Peyer's patch (tissue), 4 donors: ENCODE measurements around the gene PHYHIPL. TPM values are rescaled to one million over a fixed set of nuclear protein-coding genes. Genes with fewer than 3 reads are reported as not detected.

Experiments
- DNase-seq, 3 donors: peaks; one replicate each; pipeline ENCODE4 v3.0.0-alpha.2; 2017 to 2019
- H3K27ac ChIP-seq, 4 donors: fragments of 200-600 bp; sonication (generic); one replicate each; pipeline ENCODE4 v1.5.1; 2016 to 2019
- H3K27me3 ChIP-seq, 2 donors: fragments of 200-600 bp; sonication (generic); one replicate each; pipeline ENCODE4 v1.5.1; 2019
- H3K36me3 ChIP-seq, 3 donors: fragments of 200-600 bp; sonication (generic); one replicate each; pipeline ENCODE4 v1.5.1; 2016 to 2019
- H3K4me1 ChIP-seq, 4 donors: fragments of 200-600 bp; sonication (generic); one replicate each; pipeline ENCODE4 v1.5.1; 2016 to 2019
- H3K4me3 ChIP-seq, 4 donors: fragments of 200-600 bp; sonication (generic); 1 replicate in 3 of 4; 2 replicates in 1 of 4; pipeline ENCODE4 v1.5.1; 2016 to 2019; ENCODE audit warnings: mild to moderate bottlenecking in 1 of 4
- H3K9me3 ChIP-seq, 4 donors: fragments of 200-600 bp; sonication (generic); one replicate each; pipeline ENCODE4 v1.5.1; 2016 to 2019; ENCODE audit warnings: mild to moderate bottlenecking in 1 of 4
- POLR2A ChIP-seq, 2 donors: fragments of 450-650 bp; IDR thresholded peaks; one replicate each; pipeline ENCODE4 v1.5.1; 2017; ENCODE audit warnings: antibody characterized with exemption in 2 of 2, mild to moderate bottlenecking in 2 of 2, moderate library complexity in 2 of 2
- total RNA-seq, 4 donors: library from RNA; depleted of rRNA; stranded (reverse); fragments of >200 nt; gene quantifications; one replicate each; pipeline ENCODE4 v1.1.0, GENCODE V29; 2016
- TF ChIP-seq, protein P1 (sequence below), 6 experiments: fragments of 450-650 bp in 4 of 6; fragments of 200-600 bp in 2 of 6; sonication (generic) in 1 of 6; IDR thresholded peaks; one replicate each; pipeline ENCODE4 v1.5.1; 2017 to 2019; ENCODE audit warnings: antibody characterized with exemption in 6 of 6, mild to moderate bottlenecking in 3 of 6, moderate library complexity in 1 of 6

PHYHIPL gene
- total RNA-seq, 4 donors from 2014 or later, result 2.5 to 12.3 (median 10.8) TPM

GRCh38 chr10:59175538-59176240 lies 754 bp upstream of the PHYHIPL start:
- no peaks in the 10 kb centered on the region for H3K36me3 ChIP-seq
- peak overlapping the region in 3 of 4 donors; percentile 37 to 90 (median 82) for H3K27ac ChIP-seq
- no peaks in the 10 kb centered on the region for H3K27me3 ChIP-seq
- TF ChIP-seq, protein P1, sequence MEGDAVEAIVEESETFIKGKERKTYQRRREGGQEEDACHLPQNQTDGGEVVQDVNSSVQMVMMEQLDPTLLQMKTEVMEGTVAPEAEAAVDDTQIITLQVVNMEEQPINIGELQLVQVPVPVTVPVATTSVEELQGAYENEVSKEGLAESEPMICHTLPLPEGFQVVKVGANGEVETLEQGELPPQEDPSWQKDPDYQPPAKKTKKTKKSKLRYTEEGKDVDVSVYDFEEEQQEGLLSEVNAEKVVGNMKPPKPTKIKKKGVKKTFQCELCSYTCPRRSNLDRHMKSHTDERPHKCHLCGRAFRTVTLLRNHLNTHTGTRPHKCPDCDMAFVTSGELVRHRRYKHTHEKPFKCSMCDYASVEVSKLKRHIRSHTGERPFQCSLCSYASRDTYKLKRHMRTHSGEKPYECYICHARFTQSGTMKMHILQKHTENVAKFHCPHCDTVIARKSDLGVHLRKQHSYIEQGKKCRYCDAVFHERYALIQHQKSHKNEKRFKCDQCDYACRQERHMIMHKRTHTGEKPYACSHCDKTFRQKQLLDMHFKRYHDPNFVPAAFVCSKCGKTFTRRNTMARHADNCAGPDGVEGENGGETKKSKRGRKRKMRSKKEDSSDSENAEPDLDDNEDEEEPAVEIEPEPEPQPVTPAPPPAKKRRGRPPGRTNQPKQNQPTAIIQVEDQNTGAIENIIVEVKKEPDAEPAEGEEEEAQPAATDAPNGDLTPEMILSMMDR (IDR thresholded peaks at IDR 0.05), result no peak
- no peak for TF ChIP-seq POLR2A (IDR thresholded peaks at IDR 0.05)
- H3K4me1 ChIP-seq, result no peaks in the 10 kb centered on the region
- peak overlapping the region in 3 of 4 donors; percentile 33 to 70 (median 66) for H3K4me3 ChIP-seq
- H3K9me3 ChIP-seq, result no peaks in the 10 kb centered on the region
- DNase-seq, result peak in 1 of 3 donors; percentile 44

DNA sequence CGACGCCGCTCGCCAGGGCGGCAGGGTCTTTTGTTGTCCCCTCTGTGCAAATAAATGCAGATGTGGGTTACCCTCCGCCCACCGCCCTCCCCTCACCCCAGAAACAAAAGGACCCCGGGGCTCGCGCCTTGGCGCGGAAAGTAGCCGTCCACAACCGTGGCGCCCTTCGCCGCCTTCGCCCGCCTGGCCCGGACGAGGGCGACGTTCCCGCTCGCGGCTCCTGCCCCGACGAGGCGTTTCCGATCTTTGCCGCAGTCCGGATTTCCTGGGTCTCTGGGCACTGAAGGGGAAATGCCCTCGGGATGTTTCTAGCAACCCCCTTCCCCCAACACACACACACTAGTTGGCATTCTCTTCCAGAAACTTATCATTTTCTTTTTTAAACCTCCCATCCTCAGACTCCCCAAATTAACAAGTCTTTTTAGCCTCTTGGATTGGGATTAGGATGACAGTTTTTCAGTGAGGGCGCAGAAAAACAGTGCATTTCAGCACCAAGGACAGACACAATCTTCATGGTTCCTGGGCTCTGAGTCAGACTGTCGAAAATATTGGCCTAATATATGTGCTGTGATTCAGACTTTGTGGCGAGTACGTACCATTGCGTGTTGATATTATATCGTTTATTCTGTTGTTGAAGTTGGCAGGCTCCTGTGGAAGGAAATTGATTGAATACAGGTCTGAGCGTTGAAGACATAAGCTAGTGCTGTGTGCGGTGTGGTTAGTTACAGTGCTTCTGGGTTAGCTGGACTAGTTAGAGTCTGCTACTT lies 771 bp downstream of the PHYHIPL start:
- DNase-seq, result peak in 2 of 3 donors; percentile 56 to 68
- no peaks in the 10 kb centered on the region for H3K4me1 ChIP-seq
- H3K4me3 ChIP-seq, result peak overlapping the region in 3 of 4 donors; percentile 33 to 70 (median 66)
- peak overlapping the region in 3 of 4 donors; percentile 51 to 90 (median 82) for H3K27ac ChIP-seq
- H3K36me3 ChIP-seq, result no peaks in the 10 kb centered on the region
- H3K9me3 ChIP-seq, result no peaks in the 10 kb centered on the region
- no peaks in the 10 kb centered on the region for H3K27me3 ChIP-seq
- peak in 1 of 2 donors; percentile 14 for TF ChIP-seq POLR2A (IDR thresholded peaks at IDR 0.05)
- TF ChIP-seq, protein P1 (IDR thresholded peaks at IDR 0.05), result no peak

DNA sequence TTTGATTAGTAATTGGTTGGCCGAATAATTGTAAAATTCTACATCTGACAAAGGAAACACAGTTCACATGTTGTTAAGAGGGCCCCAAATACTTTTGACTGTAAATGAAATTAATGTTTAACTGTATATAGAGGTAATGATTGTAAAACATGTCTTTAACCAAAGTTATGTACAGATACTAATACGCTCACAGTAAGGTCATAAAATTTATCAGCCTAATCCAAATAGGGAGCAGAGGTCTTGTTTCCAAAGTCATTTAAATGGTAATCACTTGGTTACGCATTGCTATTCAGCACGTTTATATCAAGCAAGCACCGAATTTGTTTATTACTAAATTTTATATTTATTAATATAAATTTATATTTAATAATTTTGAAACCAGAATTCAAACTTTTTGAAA lies 1.4 kb downstream of the PHYHIPL start:
- peak overlapping the region in 3 of 4 donors; percentile 33 to 70 (median 66) for H3K4me3 ChIP-seq
- no peaks in the 10 kb centered on the region for H3K4me1 ChIP-seq

GRCh38 chr10:59179068-59179467 lies 2.6 kb downstream of the PHYHIPL start:
- no peaks in the 10 kb centered on the region for H3K27me3 ChIP-seq
- H3K4me1 ChIP-seq, result no peaks in the 10 kb centered on the region
- no peak overlapping the region for H3K27ac ChIP-seq
- DNase-seq, result no peak
- no peaks in the 10 kb centered on the region for H3K36me3 ChIP-seq
- H3K9me3 ChIP-seq, result no peaks in the 10 kb centered on the region
- H3K4me3 ChIP-seq, result peak overlapping the region in 1 of 4 donors; percentile 66
- TF ChIP-seq POLR2A (IDR thresholded peaks at IDR 0.05), result no peak
- TF ChIP-seq, protein P1 (IDR thresholded peaks at IDR 0.05), result no peak

More for the DNA sequence above, 1.4 kb downstream of the PHYHIPL start:
- H3K27ac ChIP-seq, result peak overlapping the region in 2 of 4 donors; percentile 82 to 90
- no peaks in the 10 kb centered on the region for H3K27me3 ChIP-seq
- no peaks in the 10 kb centered on the region for H3K9me3 ChIP-seq
- DNase-seq, result no peak
- TF ChIP-seq, protein P1 (IDR thresholded peaks at IDR 0.05), result no peak
- TF ChIP-seq POLR2A (IDR thresholded peaks at IDR 0.05), result no peak
- H3K36me3 ChIP-seq, result no peaks in the 10 kb centered on the region

DNA sequence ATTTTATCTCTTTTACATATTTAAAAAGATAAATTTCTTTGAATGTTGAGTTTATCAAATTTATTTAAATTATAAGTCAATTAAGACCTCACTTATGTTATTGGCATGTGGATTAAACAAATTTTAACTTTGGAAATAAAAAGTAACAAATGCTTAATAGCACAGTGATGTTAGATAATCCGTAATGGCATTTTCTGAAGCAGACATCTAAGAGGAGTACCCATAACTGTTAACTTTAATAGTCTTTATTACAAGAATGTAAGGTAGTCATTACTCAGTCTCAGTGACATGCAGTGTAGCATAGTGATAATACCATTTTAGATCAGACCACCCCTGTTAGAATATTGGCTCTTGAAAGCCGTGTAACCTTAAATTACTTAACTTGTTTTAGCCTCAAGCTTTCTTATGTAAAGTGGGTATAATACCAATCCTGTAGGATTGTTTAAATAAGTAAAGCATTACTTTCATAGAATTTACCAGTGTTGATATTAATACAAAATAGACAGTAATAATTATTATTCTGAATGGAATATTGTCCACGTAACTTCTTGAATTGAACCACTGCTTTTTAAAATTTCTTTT lies 4.3 kb downstream of the PHYHIPL start:
- no peak overlapping the region for H3K4me3 ChIP-seq
- TF ChIP-seq, protein P1 (IDR thresholded peaks at IDR 0.05), result no peak
- TF ChIP-seq POLR2A (IDR thresholded peaks at IDR 0.05), result no peak
- DNase-seq, result no peak
- no peaks in the 10 kb centered on the region for H3K27me3 ChIP-seq
- H3K36me3 ChIP-seq, result no peaks in the 10 kb centered on the region
- H3K4me1 ChIP-seq, result no peaks in the 10 kb centered on the region
- H3K27ac ChIP-seq, result no peak overlapping the region
- H3K9me3 ChIP-seq, result no peaks in the 10 kb centered on the region
